Activated CD4-positive, CD25-positive, alpha-beta regulatory T cell treated with anti-CD3 and anti-CD28 coated beads, Interleukin-2, amount 50 U/mL, for 72 hours (primary cell): ENCODE results near the gene ETV4.

Source experiments
- DNase-seq: peaks from one replicate; pipeline ENCODE4 v3.0.0; 2021

Gene ETV4

DNA sequence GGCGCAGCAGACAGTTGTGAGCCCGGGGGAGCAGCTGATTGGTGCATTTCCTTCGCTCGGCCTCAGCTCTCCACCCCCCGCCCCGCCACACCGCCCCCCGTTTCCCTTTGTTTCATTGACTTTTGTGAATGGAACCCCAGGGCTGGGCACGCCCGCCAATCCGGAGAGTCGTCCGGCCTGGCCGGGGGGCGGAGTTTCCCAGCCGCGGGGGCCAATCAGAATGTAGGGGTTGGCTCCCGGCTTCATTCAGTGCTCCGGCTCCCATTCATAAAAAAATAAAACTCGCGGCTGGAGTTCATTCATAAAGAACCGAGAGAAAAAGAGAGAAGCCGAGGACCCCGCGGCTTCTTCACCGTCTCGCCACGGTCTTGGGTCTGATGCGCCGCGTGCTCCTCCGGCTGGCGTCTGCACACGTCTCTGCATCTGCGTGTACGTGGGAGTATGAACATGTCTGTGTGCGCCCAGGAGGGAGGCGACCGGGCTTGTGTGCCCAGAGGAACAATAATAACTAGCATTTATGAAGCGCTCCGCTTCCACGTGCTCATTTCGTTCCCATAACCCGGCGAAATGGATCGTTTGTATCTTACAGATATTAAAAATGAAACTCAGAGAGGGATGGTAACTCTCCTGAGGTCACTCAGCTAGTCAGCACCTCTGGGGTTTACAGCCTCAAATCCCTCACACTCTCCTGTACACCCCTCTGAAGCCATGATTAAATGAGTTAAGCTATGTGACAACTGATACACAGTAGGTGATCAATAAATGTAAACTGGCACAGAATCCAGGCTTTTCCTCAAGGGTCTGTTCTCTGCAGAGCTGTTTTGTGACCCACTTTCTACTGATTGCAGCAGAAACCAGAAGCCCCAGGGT, at the start of gene ETV4:
ETV4 (minus strand) TSS at position 22 of the 870 bp plus-strand sequence. CDS start 723 bp downstream, outside the sequence.
- DNase-seq, result peak; percentile 83

DNA sequence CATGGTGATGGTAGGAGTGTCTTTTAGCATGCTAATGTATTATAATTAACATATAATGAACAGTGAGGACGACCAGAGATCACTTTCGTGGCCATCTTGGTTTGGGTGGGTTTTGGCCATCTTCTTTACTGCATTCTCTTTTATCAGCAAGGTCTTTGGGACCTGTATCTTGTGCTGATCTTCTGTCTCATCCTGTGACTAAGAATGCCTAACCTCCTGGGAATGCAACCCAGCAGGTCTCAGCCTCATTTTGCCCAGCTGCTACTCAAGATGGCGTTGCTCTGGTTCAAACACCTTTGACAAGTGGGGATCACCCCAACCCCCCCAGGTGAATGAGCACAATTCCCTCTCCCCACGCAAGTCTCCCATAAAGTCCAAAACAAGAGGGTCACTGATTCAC, 49.3 kb upstream of the ETV4 start:
- DNase-seq, result no peak

- no peak for DNase-seq
Measured at GRCh38 chr17:43591779-43592562, 45.8 kb upstream of the ETV4 start.

- DNase-seq, result no peak
Measured at GRCh38 chr17:43591001-43591400, 44.9 kb upstream of the ETV4 start.

- no peak for DNase-seq
Measured at GRCh38 chr17:43588664-43589435, 42.7 kb upstream of the ETV4 start.

DNA sequence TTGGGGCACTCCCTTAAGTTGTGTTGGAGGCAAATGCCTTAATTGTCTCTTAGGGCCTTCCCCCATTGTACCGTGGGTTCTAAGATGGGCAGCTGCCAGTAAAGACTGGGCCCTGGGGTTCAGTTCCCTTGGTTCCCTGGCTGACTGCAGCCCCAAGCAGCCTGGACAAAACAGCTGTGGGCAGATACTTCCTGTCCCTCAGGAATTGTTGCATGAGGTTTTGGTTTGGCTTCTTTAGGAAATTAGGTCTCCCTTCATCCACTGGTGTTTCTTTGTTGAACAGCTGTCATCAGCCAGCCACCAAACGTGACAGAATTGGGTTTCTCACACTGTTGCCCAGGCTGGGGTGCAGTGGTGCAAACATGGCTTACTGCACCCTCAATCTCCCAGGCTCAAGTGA, 42.0 kb upstream of the ETV4 start:
- DNase-seq, result no peak

GRCh38 chr17:43587647-43588046, 41.5 kb upstream of the ETV4 start:
- DNase-seq, result no peak

- DNase-seq, result no peak
Measured at GRCh38 chr17:43584666-43585102, 38.5 kb upstream of the ETV4 start.

DNA sequence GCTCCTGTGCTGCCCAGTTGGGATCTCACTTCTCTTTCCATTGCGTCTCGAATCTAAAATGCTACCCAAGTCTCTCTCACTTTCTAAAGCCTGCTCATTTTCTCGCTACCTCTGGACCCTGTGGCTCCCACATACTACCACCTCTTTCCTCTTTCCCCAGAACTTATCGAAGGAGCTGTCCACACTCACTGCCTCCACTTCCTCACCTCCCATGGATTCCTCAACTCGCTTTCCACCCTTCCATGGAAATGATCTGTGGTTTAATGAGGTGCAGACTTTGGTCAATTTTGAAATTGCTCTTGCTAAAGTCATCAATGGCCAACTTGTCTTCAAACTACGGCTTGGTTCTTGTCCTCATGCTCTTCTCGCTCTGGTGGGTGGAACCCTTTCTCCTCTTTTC, 37.2 kb upstream of the ETV4 start:
- DNase-seq, result no peak

GRCh38 chr17:43581613-43582012, 35.5 kb upstream of the ETV4 start:
- no peak for DNase-seq

GRCh38 chr17:43581130-43581529, 35.0 kb upstream of the ETV4 start:
- DNase-seq, result no peak

DNA sequence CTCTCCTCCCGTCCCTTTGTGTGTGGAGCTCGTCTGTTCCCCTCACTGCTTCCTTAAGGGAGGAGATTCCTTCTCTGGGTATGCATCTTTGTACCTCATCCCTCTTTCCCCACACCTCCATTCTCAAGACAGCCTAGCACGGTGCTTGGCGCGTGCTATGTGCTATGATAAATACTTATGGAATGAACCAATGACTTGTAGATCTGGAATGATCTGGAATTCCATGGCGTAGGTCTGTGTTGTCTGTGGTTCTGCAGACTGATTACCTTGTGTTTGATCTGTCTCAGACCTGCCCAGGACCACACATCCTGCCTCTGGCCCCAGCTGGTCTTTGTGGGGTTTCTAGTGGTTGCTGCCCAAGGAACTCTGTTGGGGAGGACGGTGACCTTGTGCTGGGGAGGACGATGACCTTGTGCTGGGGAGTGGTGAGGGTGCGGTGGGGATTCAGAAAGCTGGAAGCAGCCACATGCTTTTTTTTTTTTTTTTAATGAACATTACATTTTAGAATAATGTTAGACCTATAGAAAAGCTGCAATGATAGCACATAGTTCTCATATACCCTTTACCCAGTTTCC, 33.5 kb upstream of the ETV4 start:
- DNase-seq, result no peak

DNA sequence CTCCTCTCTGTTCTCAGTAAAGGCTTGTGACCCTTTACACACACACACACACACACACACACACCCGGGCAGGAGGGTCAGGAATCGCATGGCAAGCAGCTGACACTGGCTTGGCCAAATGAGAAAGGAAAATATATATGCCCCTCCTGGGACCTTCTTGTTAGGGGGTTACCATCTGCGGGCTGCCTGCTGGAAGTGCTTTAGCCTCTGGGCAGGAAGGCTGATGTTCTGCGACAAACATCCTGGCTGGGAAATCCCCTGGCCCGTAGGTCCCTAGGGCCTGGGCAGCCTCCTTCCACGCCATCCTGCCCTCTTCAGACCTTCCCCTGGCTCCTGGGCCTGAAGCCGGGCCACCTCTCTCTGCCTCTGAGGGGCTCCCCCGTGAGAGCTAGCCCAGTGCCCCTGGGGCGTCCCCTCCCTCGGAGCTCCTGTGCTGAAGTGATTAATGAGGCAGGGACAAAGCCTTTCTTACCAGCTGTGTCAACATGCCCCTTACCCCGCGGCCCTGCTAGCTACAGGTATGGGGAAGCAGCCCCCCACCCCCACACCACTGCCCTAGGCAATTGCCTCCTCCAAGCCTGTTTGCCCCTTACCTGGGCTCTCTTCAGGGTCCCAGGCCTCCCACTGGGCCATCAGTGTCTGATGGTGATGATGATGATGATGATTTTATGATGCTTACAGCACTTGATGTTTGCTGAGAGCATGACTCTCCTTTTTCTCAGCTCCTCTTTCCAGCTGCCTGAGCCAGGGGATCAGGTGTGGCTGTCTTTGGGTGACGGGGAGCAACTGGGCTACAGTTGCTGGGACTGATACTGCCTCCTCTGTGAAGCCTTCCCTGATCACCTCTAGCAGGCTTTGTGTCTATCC, 32.8 kb upstream of the ETV4 start:
- DNase-seq, result peak; percentile 53

DNA sequence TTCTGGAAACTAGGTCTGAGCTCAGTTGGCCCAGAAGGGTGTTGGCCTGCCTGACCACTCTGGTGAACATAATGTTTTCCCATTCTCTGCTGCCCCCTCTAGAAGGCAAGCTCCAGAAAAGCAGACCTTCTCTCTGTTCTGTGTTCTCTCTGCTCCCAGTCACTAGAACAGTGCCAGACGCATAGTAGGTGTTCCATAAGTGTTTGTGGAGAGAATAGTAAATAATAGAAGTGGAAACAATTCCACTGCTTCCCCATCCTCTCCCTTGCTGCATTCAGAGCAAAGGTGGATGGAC, 32.2 kb upstream of the ETV4 start:
- DNase-seq, result no peak

- DNase-seq, result no peak
Measured at GRCh38 chr17:43577664-43578403, 31.7 kb upstream of the ETV4 start.

DNA sequence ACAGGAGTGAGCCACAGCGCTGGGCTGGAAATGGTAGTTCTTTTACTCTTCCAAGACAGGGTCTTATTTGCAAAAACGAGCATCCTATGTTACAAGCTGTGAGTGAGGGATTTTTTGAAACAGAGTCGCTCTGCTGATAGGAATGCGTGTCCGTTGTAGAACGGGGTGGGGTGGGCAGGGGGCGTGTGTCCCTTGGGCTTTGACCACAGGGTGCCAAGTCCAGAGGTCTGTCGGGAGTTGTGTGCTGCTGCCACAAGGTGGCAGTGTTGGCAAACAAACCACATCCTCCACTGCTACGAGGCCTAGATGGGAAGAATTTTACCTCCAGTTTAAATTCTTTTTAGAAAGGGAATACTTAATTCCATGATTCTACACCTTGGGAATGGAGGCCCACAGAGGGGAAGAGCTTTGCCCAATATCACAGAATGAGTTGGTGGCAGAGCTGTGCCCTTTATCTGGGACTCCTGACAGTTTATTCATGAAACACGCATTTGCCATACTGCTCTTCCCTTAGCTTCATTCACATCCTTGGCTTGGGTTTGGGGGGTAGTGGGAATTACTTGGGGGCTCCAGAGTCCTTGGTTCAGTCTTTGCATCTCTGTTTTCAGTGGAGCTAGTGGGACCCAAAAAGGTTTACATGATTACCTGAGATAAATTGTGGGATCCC, 30.6 kb upstream of the ETV4 start:
- DNase-seq, result peak; percentile 66

DNA sequence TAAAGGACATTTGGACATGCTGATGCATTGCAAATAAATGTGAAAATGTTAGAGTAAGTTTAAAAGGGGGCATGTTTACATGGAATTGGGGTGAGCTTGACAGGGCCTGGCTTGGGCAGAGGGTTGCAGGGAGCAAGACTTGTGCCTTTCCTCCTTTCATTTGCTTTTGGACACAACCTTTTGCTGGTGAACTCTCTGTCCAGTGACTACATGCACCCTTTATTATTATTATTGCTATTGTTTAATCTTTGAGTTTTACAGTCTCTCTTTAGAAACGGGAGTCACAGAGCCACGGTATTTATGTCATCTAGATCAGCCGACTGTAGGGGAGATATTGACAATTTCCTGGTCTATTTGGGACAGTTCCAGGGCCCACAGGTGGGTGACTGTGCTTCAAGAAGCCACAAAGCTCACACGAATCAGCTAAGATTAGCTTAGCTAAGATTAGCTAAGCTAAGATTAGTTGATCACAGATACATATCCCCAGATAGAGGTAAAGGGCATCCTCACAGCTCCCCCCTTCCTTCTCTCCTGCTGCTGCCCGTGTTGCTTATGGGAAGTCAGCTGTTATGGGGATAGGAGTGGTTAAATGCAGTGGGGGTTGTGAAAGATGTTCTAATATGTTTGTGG, 28.9 kb upstream of the ETV4 start:
- DNase-seq, result no peak

DNA sequence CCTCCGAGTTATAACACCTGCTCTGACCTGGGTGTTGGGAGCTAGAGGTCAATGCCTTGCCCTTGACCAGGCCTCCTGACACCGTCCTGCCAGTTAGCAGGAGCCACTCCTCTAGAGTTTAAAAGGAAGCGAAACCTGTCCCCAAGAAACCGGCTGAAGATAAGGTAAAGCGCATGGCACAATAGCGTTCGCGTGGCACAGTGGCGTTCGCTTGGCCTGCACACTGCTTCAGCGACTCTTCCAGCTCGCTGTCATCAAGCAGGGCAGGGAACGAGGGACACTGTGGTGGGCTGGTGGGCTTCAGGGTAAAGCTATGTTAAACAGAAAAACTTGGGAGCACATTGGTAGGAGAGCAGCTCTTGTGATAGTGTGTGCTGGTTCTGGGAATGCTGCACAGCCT, 28.2 kb upstream of the ETV4 start:
- DNase-seq, result no peak

GRCh38 chr17:43573579-43574321, 27.6 kb upstream of the ETV4 start:
- DNase-seq, result no peak
